NCI-H187 treated with DMSO at 0.1 percent for 48 hours (cell line): Measurements from ENCODE around the gene TNNI3.
"Not testable (repeated sequence)": the region's sequence is repeated elsewhere in the genome, so short reads cannot be mapped to it uniquely, and the experiment has no call there.

Experiments
- DNase-seq: peaks from one replicate; lab custom pipeline; 2025; lab: John Stamatoyannopoulos, UW

The TNNI3 gene

GRCh38 chr19:55113570-55114039 is 43.9 kb downstream of the TNNI3 start:
- no peak for DNase-seq

- no peak for DNase-seq
These were observed 44.6 kb downstream of the TNNI3 start for GRCh38 chr19:55112777-55113569.

- DNase-seq = no peak
These were observed 45.2 kb downstream of the TNNI3 start for GRCh38 chr19:55112246-55112776.

- DNase-seq = no peak
These were observed 46.2 kb downstream of the TNNI3 start for GRCh38 chr19:55111238-55111831.

GRCh38 chr19:55109527-55110291 is 47.8 kb downstream of the TNNI3 start:
- no peak for DNase-seq

- not testable (repeated sequence) for DNase-seq
These were observed 50.3 kb downstream of the TNNI3 start for GRCh38 chr19:55107252-55107651.

GRCh38 chr19:55106591-55106990 is 50.9 kb downstream of the TNNI3 start:
- DNase-seq = no peak

GRCh38 chr19:55105237-55105636 is 52.3 kb downstream of the TNNI3 start:
- DNase-seq = no peak

GRCh38 chr19:55103190-55103589 is 54.3 kb downstream of the TNNI3 start:
- DNase-seq = no peak
